Endothelial cell of umbilical vein (primary cell): Measurements from ENCODE around the gene MATCAP1.

Source experiments
- CTCF ChIP-seq, 2 donors: IDR thresholded peaks; 1 replicate in 1 of 2; 2 replicates in 1 of 2; pipeline ENCODE4 v1.5.1; 2011; ENCODE audit warnings: low read length in 2 of 2, mild to moderate bottlenecking in 2 of 2, moderate library complexity in 2 of 2, control low read depth in 1 of 2, inconsistent platforms in 1 of 2, low read depth in 1 of 2; ENCODE audit not compliant: insufficient read depth in 1 of 2; ENCODE audit errors: extremely low read depth in 1 of 2
- POLR2A ChIP-seq: IDR thresholded peaks from 2 replicates; pipeline ENCODE4 v1.6.1; 2012; ENCODE audit warnings: low read depth, mild to moderate bottlenecking, control low read depth, low read length
- POLR2AphosphoS5 ChIP-seq: IDR thresholded peaks from 2 replicates; pipeline ENCODE4 v1.6.1; 2012; ENCODE audit warnings: low read depth, mild to moderate bottlenecking, control low read depth, low read length, moderate library complexity; ENCODE audit not compliant: insufficient read depth

- TF ChIP-seq CTCF (IDR thresholded peaks at IDR 0.05; ENCODE audit: extremely low read depth in 1 of 2, insufficient read depth in 1 of 2, low read depth in 1 of 2, low read length in 2 of 2): no peak
- TF ChIP-seq POLR2AphosphoS5: no peak
- TF ChIP-seq POLR2A: no peak
These were observed 22.5 kb upstream of the MATCAP1 start for GRCh38 chr16:67206129-67206837.
